GM11168 (cell line): ENCODE results near the gene ASB7.

Experiments
- in situ Hi-C: fragments of 300-500 bp; cut with MboI; formaldehyde crosslinking; loops from one replicate; pipeline ENCODE4 v1.12.0; 2022; ENCODE audit warnings: low sequenced_read_pairs; ENCODE audit not compliant: unreplicated experiment

Gene ASB7

GRCh38 chr15:100642213-100642949, 40.0 kb downstream of the ASB7 start:
- in situ Hi-C loops, result no loop called here

- in situ Hi-C loops, result no loop called here
Observed at GRCh38 chr15:100642950-100643338, 40.6 kb downstream of the ASB7 start.

- in situ Hi-C loops, result no loop called here
Observed at GRCh38 chr15:100645671-100646070, 43.3 kb downstream of the ASB7 start.

DNA sequence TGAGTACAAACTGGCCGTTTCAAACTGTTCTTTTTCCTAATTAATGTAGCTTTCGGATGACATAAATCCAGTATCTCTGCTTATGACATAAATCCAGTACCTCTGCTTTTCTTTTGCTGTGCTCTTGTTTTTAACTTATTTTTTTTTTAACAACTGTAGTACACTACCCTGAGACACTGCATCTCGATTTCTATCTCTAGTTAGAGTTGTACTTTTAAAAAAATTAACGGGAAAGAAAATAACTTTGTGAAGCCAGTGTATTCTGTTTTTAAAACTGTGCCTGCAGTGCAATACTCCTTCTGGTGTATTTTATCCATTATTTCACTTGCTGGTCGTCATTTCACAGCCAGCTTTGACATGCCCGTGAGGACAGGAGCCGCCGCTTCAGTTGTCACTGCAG, 46.6 kb downstream of the ASB7 start:
- in situ Hi-C loops, result no loop called here

- in situ Hi-C loops, result loop anchor here (25.0 kb wide), 1 partner anchor 237 kb away; the partner anchor contains the start of gene ALDH1A3
Observed at GRCh38 chr15:100650685-100651084, 48.3 kb downstream of the ASB7 start.

DNA sequence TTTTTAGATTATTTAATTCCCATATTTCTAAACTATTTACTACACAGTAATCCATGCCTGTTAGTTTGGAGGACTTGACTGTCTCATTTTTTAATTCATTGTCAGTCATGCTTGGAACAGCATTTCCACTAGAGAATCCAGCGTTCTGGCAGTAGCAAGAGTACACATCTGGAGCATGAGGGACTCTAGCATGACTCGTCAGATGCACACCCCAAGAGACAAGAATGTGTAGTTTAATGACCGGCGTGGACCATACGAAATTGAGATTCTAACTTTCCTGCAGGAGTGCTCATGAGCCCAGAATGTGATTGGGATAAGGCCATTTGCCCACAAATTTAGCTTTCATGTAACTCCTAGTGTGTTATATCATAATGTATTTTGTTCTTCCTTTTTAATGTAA, 48.9 kb downstream of the ASB7 start:
- in situ Hi-C loops, result loop anchor here (25.0 kb wide), 1 partner anchor 236 kb away; the partner anchor contains the start of gene ALDH1A3

- in situ Hi-C loops, result loop anchor here (25.0 kb wide), 1 partner anchor 235 kb away; the partner anchor contains the start of gene ALDH1A3
Observed at GRCh38 chr15:100652116-100652515, 49.7 kb downstream of the ASB7 start.

DNA sequence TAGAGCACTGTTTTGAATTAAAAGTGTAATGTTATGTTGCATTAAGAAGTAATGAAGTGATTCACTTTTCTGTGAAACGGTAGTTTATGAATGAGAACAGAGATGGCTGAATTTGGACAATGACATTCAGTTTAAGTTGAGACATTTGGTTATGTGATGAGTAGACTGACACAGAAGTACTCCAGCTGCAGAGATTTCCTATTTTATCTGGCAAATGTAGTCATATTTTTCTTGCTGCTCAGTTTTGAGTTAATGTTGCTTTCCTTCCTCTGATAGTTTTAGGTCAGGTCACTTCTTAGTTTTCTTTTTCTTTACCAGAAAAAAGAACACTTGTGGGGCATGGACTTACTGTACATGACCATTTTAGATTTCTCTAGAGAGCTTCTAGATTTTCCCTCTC, 51.2 kb downstream of the ASB7 start:
- in situ Hi-C loops, result loop anchor here (25.0 kb wide), 1 partner anchor 234 kb away; the partner anchor contains the start of gene ALDH1A3

GRCh38 chr15:100658895-100659294, 56.5 kb downstream of the ASB7 start:
- in situ Hi-C loops, result loop anchor here (25.0 kb wide), 1 partner anchor 228 kb away; the partner anchor contains the start of gene ALDH1A3

DNA sequence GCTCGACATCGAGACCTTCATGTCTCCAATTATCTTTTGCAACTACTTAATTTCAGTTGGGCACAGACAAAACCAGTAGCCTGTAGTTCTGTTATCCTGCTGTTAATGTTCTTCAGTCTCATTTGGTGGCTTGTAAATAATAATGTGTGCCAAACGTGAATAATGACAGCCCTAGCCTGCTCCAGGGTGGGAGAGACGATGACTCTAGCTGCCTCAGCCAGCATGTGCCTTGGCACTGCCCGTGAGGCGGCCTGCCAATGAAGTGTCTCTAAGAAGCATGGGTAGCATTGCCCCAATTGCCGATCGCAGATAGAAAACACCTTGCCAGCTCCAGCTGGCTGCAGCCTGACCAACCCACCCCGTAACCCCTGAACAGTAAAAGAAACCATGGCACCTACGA, 58.8 kb downstream of the ASB7 start:
- in situ Hi-C loops, result loop anchor here (25.0 kb wide), 1 partner anchor 226 kb away; the partner anchor contains the start of gene ALDH1A3

- in situ Hi-C loops, result loop anchor here (25.0 kb wide), 1 partner anchor 224 kb away; the partner anchor contains the start of gene ALDH1A3
Observed at GRCh38 chr15:100663086-100663914, 60.9 kb downstream of the ASB7 start.

GRCh38 chr15:100663915-100664281, 61.5 kb downstream of the ASB7 start:
- in situ Hi-C loops, result loop anchor here (25.0 kb wide), 1 partner anchor 223 kb away; the partner anchor contains the start of gene ALDH1A3

DNA sequence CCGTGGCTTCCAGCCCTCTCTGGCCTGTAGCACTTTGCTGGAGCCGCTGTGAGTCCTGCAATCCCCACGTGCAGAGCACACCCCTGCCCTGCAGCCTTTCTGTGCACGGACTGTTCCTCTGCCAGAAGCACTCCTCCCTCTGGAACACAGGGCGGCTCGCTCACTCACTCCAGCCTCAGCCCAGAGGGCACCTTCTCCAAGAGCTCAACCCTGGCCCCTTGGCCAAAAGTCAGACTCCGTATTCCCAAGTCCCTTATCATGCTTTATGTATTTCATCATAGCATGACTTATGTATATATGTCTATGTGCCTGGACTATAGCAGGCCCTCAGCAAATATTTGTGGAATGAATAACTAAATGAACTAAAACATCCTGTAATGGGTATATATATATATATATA, 63.2 kb downstream of the ASB7 start:
- in situ Hi-C loops, result loop anchor here (25.0 kb wide), 1 partner anchor 222 kb away; the partner anchor contains the start of gene ALDH1A3

DNA sequence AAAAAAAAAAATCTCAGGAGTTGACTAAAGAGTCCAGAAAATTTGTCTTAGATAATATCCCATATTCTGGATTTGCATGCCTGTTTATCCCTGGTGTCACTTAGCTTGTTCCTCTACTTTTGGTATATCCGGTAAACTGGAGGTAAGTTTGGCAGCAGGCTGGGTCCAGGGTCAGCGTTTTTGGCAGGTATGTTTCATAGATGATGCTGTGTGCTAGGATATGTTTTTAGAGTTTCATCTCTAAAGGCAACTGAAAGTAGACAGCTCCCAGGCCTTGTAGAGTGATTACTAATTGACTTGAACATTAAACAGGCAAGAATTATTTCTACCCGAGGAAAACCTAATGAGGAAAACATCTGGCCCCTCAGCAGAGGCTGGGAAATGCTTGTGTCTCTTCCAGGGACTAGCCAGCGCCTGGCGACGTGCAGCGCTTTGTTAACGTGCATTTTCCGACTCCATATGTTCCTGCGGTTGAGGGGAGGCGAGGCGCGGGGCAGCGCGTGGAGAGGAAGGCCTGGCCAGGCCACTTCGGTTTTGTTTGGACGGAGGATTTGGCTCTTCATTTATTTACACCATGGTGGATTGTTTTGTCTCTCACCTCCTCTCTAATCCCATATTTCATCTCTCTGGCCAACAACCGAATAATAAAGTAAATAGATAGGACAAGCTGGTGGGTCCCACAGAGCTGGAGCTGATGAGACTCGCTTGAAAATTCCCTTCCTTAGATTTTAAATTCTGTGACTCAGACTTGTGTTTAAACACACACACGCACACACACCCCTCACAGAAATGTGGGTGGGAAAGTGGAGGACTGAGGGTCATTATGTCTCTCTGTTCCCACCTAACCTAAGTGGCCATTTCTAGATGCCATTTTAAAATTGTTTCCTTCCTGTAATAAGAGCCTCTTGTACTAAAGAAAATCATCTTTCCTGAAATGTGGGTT, 65.3 kb downstream of the ASB7 start:
- in situ Hi-C loops, result loop anchor here (25.0 kb wide), 1 partner anchor 220 kb away; the partner anchor contains the start of gene ALDH1A3

- in situ Hi-C loops, result loop anchor here (25.0 kb wide), 1 partner anchor 219 kb away; the partner anchor contains the start of gene ALDH1A3
Observed at GRCh38 chr15:100668348-100668745, 66.0 kb downstream of the ASB7 start.

GRCh38 chr15:100669260-100669659, 66.9 kb downstream of the ASB7 start:
- in situ Hi-C loops, result loop anchor here (25.0 kb wide), 1 partner anchor 218 kb away; the partner anchor contains the start of gene ALDH1A3

DNA sequence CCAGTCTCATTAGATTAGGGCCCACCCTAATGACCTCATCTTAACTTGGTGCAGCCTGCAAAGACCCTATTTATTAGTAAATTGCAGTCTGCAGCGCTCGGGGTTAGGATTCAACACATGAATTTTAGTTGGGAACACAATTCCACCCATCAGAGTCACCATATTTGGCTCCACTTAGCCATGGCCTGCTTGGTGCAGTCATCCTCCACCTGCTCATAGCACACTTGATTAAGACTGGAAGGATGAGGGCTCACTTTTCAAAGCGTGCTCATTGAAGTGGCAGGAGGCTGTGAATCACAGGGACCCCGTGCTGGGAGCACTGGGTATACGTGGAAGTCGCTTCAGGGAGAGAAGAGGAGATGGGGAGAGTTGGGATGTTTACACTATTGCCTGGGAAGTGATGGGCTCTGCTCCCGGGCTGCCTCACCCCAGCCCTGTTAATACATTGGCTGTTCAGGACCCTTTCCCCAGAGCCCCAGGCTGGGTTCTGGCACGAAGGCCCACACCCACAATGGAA, 68.2 kb downstream of the ASB7 start:
- in situ Hi-C loops, result loop anchor here (25.0 kb wide), 1 partner anchor 217 kb away; the partner anchor contains the start of gene ALDH1A3

DNA sequence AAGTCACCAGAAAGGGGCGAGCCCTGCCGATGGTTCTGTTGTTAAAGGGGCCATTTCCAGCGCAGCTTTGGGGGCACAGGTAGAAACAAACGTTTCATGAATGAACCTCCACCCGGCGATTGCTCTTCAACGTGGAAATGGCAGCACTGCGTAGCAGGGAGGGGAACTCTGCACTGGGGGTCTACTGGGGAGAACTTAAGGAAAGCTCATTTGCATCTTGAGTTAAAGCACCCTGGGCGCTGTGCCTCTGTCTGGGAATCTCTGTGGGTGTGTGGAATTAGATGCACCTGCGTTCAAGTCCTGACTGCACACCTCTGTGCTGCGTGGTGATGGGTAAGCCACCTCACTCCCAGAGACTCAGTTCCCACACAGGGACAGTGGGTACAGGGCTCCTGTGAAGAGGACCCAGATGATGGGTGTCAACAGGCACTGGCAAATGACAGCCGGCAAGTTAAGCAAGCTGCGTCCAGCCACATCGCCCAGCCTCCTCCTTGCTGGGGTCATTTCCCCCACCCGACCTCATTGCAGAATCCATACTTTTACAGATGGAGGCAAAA, 68.8 kb downstream of the ASB7 start:
- in situ Hi-C loops, result loop anchor here (25.0 kb wide), 1 partner anchor 216 kb away; the partner anchor contains the start of gene ALDH1A3
